GM12865 (cell line): ENCODE data around the gene PPARD.
"Not testable (repeated sequence)": the region's sequence is repeated elsewhere in the genome, so short reads cannot be mapped to it uniquely, and the experiment has no call there.

Experiments
- DNase-seq: peaks from one replicate; pipeline ENCODE4 v3.0.0; 2010; ENCODE audit warnings: low read depth
- H3K4me3 ChIP-seq: 2 replicates; pipeline ENCODE4 v1.5.1; 2011; ENCODE audit warnings: mild to moderate bottlenecking, low read depth, low read length, control low read depth
- CTCF ChIP-seq: IDR thresholded peaks from 2 replicates; pipeline ENCODE4 v1.5.1; 2011; ENCODE audit warnings: low read length, control low read depth, low read depth, inconsistent platforms; ENCODE audit not compliant: insufficient read depth; ENCODE audit errors: missing control alignments

The PPARD gene

GRCh38 chr6:35425284-35425683 is 82.9 kb downstream of the PPARD start:
- DNase-seq = no peak
- no peak overlapping the region for H3K4me3 ChIP-seq
- TF ChIP-seq CTCF = no peak

- no peak for DNase-seq
- TF ChIP-seq CTCF = no peak
Observed at GRCh38 chr6:35426074-35426473, 83.7 kb downstream of the PPARD start.

GRCh38 chr6:35427435-35427834 is 85.1 kb downstream of the PPARD start:
- H3K4me3 ChIP-seq = no peak overlapping the region
- TF ChIP-seq CTCF = no peak
- DNase-seq = no peak

More at GRCh38 chr6:35426074-35426473, 83.7 kb downstream of the PPARD start:
- no peak overlapping the region for H3K4me3 ChIP-seq

- no peak for TF ChIP-seq CTCF
- DNase-seq = no peak
- no peak overlapping the region for H3K4me3 ChIP-seq
Observed at GRCh38 chr6:35427851-35428321, 85.5 kb downstream of the PPARD start.

- TF ChIP-seq CTCF = no peak
- DNase-seq = no peak
- no peak overlapping the region for H3K4me3 ChIP-seq
Observed at GRCh38 chr6:35428421-35429149, 86.2 kb downstream of the PPARD start.

GRCh38 chr6:35429463-35429862 is 87.1 kb downstream of the PPARD start:
- no peak for DNase-seq
- no peak overlapping the region for H3K4me3 ChIP-seq
- TF ChIP-seq CTCF = no peak

GRCh38 chr6:35432291-35432690 is 89.9 kb downstream of the PPARD start:
- no peak for TF ChIP-seq CTCF
- no peak for DNase-seq

GRCh38 chr6:35432702-35433101 is 90.3 kb downstream of the PPARD start:
- not testable (repeated sequence) for DNase-seq, H3K4me3 ChIP-seq

More at GRCh38 chr6:35432291-35432690, 89.9 kb downstream of the PPARD start:
- H3K4me3 ChIP-seq = no peak overlapping the region
